Frontal cortex (tissue), 4 donors: ENCODE data around the gene ERMARD. TPM values are rescaled to one million over a fixed set of nuclear protein-coding genes. Genes with fewer than 3 reads are reported as not detected.

Source experiments
- DNase-seq, 2 donors: peaks; one replicate each; pipeline ENCODE4 v3.0.0; 2012; ENCODE audit warnings: low spot score in 2 of 2
- FAIRE-seq: peaks from 2 replicates; lab custom pipeline; 2012; peaks lifted over from hg19 to GRCh38; lab: Jason Lieb, UNC
- total RNA-seq: library from RNA; depleted of rRNA; stranded (reverse); fragments of >200 nt; gene quantifications from one replicate; pipeline ENCODE4 v1.2.3, GENCODE V29; 2014
- donor health status: control.
- donor health status: control.
- donor health status: control.

The ERMARD gene
- 23.2 TPM for total RNA-seq

DNA sequence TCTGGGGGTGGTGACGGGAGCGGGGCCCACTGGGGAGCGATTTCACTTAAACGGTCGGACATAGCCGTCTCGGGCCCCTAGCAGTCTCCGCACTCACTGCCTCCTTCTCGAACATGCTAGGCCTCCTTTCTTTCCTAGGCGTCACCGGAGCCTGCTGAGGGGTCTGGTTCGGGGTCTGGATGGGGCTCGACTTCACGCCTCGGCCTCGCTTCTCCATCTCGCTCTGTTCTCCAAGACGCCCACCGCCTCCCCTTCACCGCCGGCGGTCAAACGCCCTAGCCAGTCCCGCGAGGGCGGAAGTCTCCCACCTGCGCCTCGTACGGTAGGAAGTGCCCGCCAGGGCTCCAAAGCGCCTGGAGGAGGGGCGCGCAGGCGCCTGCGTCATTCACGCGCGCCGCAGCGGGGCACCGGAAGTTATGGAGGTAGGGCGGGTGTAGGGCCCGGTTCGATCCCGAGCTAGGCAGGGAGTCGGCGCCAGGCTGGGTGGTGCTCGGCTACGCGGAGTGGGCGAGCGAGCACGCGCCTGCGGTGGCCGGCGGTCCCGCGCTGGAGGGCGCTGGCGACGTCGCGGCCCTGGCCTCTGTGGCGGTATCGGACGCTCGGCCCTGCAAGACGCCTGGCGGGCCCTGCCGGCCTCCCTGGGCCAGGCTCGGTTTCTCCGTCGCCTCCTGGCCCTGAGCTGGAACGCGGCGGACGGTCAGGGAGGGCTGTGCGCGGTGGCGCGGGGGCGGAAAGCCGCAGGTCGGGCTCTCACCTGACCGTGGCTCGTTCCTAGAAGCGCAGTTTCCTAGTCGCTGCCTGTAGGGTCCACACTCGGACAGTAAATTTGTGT lies at the start of gene ERMARD, which contains the start of gene DYNLT2:
ERMARD (plus strand) TSS at position 381 of the 832 bp plus-strand sequence; CDS start at position 417, 36 bp downstream.
DYNLT2 (minus strand) TSS at position 331 of the 832 bp plus-strand sequence; CDS start at position 217, 114 bp downstream.
- DNase-seq (peak; percentile 88 to 91), FAIRE-seq (no peak)

GRCh38 chr6:169701954-169702839 lies 49.2 kb upstream of the ERMARD start, which contains the start of the genes C6orf120 and WDR27:
Gene C6orf120, plus strand, starts transcription at chr6:169702126. Its CDS starts 334 bp downstream, at chr6:169702460.
Gene WDR27, minus strand, starts transcription at chr6:169702029. Its CDS starts 13,024 bp downstream, at chr6:169689005.
- FAIRE-seq (no peak), DNase-seq (peak; percentile 90 to 94)

DNA sequence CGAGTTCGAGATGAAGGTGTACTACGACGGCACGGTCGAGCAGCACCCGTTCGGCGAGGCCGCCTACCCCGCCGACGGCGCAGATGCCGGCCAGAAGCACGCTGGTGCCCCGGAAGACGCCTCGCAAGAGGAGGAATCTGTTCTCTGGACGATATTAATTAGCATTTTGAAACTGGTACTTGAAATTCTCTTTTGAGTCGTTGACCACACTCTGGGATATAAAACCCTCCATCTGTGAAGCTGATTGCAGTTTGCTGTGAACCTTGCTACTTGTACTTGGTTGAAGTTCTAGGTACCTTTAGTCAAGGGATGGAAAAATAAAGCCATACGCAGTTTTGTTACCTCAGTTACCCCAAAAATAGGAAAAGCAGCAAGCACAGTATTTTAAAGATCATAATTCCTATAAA lies 48.6 kb upstream of the ERMARD start:
- DNase-seq: no peak
- FAIRE-seq: no peak

DNA sequence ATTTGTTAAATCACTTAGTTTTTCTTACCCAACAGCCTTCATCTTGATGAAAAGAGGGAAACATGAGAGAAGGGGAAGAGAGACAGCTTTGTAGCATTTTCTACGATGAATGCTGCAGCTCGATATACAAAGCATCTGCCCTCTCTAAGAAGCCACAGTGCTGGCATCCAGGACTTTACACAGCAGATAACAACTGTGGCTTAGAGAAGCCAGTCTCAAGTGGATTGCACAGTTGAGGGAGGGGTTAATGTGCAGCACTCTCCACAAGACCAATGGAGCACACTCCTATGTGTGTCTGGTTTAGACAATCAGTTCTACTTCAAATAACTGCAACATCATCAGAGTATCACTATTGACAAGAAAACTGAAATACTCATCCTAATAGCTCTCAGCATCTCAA lies 43.6 kb upstream of the ERMARD start:
- no peak for FAIRE-seq
- DNase-seq: no peak

GRCh38 chr6:169709293-169709692 lies 42.1 kb upstream of the ERMARD start:
- no peak for FAIRE-seq
- no peak for DNase-seq

- FAIRE-seq (no peak), DNase-seq (no peak)
Measured at GRCh38 chr6:169710009-169710408, 41.4 kb upstream of the ERMARD start.

GRCh38 chr6:169714178-169714577 lies 37.2 kb upstream of the ERMARD start:
- FAIRE-seq (no peak), DNase-seq (no peak)

GRCh38 chr6:169714595-169714994 lies 36.8 kb upstream of the ERMARD start:
- FAIRE-seq (no peak), DNase-seq (no peak)

DNA sequence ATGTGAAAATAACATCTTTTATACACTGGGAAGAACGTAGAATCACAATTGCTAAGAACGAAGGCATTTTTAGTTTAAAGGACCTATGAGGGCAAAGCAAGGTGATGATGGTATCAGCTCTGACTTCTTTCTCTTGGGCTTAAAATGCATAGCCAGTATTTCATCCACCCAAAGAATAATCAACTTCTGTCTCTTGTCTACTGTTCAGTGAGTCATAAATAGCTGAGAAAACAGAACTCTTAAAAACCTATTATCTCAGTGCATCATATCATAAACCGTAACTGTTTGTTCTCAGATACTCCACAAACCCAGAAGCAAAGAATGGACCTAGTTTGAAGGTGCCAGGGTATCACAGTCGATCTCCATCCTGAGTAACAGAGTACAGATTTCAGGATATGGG lies 32.3 kb upstream of the ERMARD start:
- DNase-seq (no peak), FAIRE-seq (no peak)

DNA sequence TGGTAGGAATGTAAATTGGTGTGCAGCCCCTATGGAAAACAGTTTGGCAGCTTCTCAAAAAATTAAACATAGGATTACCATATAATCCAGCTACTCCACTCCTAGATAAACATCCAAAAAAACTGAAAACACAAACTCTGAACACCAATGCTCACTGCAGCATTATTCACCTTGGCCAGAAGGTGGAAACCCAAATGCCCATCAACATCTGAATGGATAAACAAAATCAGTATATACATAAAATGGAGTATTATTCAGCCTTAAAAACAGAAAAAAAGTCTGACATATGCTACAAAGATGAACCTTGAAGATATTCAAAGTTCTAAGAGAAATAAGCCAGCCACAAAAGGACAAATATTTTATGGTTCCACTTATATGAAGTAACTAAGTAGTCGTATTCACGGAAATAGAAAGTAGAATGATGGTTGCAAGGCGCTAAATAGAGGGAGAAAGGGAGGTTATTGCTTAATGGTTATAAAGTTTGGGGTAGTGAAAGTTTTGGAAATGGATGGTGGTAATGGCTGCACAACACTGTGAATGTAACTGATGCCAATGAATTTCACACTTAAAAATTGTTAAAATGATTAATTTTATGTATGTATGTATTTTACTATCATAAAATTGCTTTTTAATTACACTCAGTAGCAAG lies 31.1 kb upstream of the ERMARD start:
- DNase-seq (no peak), FAIRE-seq (no peak)

DNA sequence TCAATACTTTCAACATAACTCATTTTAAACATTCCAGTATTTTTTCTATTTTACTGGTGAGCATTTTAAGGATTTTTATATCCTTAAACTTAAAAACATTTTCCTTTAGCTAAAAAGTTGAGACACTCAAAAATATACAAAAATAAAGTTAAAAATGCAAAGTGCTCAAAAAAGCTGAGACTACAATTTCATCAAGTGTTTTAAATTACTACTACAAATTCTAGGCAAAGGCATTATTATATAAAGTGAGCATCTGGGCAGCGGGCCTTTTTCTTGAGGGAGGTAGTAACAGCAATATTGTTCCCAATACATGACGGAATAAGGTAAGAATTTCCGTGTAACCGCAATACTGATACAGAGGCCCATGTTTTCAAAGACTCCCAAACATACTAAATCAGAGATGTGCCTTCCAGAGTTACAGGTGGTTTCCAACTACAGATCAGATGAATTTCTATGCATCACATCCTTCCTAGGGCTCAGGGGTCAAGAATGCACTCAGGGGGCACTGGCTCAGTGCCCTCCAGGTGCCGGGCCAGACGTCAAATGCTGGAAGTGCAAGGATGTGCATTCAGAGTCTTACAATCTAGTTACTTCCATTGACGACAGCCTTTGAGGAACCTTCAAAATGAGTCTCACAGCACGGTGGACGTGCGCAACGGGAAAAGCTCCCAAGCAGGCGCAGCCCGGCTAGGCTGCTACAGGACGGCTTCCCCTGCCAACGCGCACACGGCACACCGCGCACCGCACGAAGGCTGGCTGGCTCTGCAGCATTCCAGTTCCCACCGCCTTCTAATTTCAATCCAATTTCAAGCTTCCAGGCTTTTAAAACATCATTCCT lies 28.8 kb upstream of the ERMARD start:
- peak; percentile 24 to 33 for DNase-seq
- no peak for FAIRE-seq

GRCh38 chr6:169723200-169723909 lies 28.1 kb upstream of the ERMARD start:
- no peak for FAIRE-seq
- peak; percentile 69 to 72 for DNase-seq

GRCh38 chr6:169723991-169724493 lies 27.4 kb upstream of the ERMARD start:
- FAIRE-seq (no peak), DNase-seq (peak; percentile 76 to 91)

GRCh38 chr6:169724494-169725124 lies 26.8 kb upstream of the ERMARD start, which contains the start of gene PHF10:
Gene PHF10, minus strand, starts transcription at chr6:169724500. Its CDS starts 569 bp downstream, at chr6:169723931.
- FAIRE-seq (no peak), DNase-seq (peak; percentile 79 to 86)

DNA sequence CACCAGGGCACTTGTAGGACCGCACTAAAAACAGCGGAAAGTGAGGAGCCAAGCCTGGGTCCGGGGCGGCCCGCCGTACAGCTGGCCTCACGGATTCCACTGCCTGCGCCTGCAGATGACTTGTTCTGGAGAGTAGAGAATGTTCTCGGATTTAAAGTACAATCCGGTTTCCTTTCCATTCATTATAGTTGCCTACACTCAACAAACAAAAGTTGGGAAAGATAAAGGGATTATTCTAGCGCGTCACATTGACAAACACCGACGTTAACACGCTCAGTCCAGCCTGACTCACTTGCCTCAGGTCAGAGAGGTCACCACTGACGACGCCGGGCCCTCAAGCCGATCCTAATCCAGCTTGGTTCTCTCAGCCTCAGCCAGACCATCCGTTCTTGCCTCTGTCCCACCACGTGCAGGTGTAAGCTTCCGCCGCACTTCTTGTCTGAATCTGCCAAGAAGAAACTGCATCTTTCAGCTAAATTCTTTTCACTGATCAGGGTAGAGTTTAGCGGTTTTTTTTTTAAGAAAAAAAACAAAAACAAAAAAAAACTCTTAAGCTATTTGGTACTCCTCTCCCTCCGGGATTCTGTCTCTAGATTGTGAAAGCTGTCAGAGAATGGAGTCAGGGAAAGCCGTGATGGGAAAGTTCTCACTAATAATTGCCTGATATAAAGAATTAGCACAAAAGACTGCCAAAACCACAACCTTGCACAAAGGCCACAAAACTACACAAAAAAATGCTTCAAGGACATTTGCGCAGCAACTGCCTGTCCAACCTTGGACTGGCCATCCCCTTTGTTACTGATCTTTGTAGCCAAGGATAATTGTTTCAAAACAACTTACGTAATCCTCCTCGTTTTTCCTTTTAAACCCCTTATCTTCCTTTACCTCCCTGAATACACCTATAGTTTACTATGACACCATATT lies 26.0 kb upstream of the ERMARD start:
- peak; percentile 44 to 65 for DNase-seq
- no peak for FAIRE-seq

GRCh38 chr6:169726049-169726400 lies 25.4 kb upstream of the ERMARD start:
- no peak for FAIRE-seq
- no peak for DNase-seq

DNA sequence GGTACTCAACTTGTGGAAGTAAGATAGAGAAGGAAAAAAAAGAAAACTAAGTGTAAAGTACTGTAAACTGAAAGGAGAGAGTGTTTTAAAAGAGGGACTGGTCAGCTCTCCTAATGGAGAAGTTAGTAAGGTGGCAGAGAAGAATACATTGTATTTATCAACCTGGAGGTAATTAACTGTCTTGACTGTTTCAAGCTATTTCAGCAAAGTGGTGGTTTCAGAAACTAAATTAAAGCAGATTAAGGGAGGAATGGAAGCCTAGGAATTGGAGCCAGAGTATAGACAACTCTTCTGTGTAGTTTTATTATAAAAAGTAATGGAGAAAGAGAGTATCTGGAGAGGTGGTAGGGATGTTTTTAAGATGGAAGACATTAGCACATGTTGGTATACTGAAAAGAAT lies 24.5 kb upstream of the ERMARD start:
- FAIRE-seq: no peak
- DNase-seq: no peak
